ENCODE data around the gene CLDN22.

- TF ChIP-seq ZBTB33 (CRISPR knock-in tag; IDR thresholded peaks at IDR 0.05) (no peak), JUN (IDR thresholded peaks at IDR 0.05; ENCODE audit: borderline replicate concordance, low read depth, low read length) (no peak), JUN (CRISPR knock-in tag; IDR thresholded peaks at IDR 0.05; ENCODE audit: borderline replicate concordance) (no peak), POLR2AphosphoS5 (IDR thresholded peaks at IDR 0.05; ENCODE audit: control insufficient read depth, insufficient read depth, low read depth, low read length) (no peak), CREM (IDR thresholded peaks at IDR 0.05; ENCODE audit: low read depth) (no peak), NR3C1 (CRISPR knock-in tag; IDR thresholded peaks at IDR 0.05) (no peak), JUND (IDR thresholded peaks at IDR 0.05; ENCODE audit: borderline replicate concordance, low read depth, low read length) (no peak), JUND (tag; IDR thresholded peaks at IDR 0.05; ENCODE audit: borderline replicate concordance, low read depth, low read length) (no peak), PURB (CRISPR knock-in tag; IDR thresholded peaks at IDR 0.05; ENCODE audit: low read depth) (no peak), YY1 (IDR thresholded peaks at IDR 0.05; ENCODE audit: borderline replicate concordance in 1 of 3, control insufficient read depth in 1 of 3, extremely low read depth in 1 of 3, insufficient read depth in 3 of 3, insufficient read length in 1 of 3, insufficient replicate concordance in 2 of 3, low read depth in 1 of 3, low read length in 2 of 3) (no peak), NEUROD1 (IDR thresholded peaks at IDR 0.05; ENCODE audit: borderline replicate concordance, low read depth, low read length, partially characterized antibody) (no peak), ZNF253 (CRISPR knock-in tag; conservative IDR thresholded peaks at IDR 0.05) (no peak), ZSCAN29 (IDR thresholded peaks at IDR 0.05) (no peak)
- TF ChIP-seq, protein P1, sequence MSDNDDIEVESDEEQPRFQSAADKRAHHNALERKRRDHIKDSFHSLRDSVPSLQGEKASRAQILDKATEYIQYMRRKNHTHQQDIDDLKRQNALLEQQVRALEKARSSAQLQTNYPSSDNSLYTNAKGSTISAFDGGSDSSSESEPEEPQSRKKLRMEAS (CRISPR knock-in tag; IDR thresholded peaks at IDR 0.05), result no peak
Measured at GRCh38 chr4:183342541-183343533, 22.8 kb upstream of the CLDN22 start.

Data from K562 (cell line).